Measurements from ENCODE around the gene BEX3.
"Not testable (repeated sequence)": the region's sequence is repeated elsewhere in the genome, so short reads cannot be mapped to it uniquely, and the experiment has no call there.

Gene BEX3

GRCh38 chrX:103382877-103383276 is 6.5 kb downstream of the BEX3 start:
- DNase-seq (ENCODE audit: low read depth), result no peak

GRCh38 chrX:103384672-103385071 is 8.3 kb downstream of the BEX3 start:
- no peak for DNase-seq (ENCODE audit: low read depth)

GRCh38 chrX:103385283-103385830 is 9.0 kb downstream of the BEX3 start:
- DNase-seq (ENCODE audit: low read depth), result not testable (repeated sequence)

GRCh38 chrX:103386332-103386731 is 10.0 kb downstream of the BEX3 start:
- DNase-seq (ENCODE audit: low read depth), result no peak

- no peak for DNase-seq (ENCODE audit: low read depth)
These were observed 17.1 kb downstream of the BEX3 start for GRCh38 chrX:103393487-103393886.

- DNase-seq (ENCODE audit: low read depth), result peak; percentile 73
These were observed 19.8 kb downstream of the BEX3 start for GRCh38 chrX:103396186-103396585.

- DNase-seq (ENCODE audit: low read depth), result no peak
These were observed 20.3 kb downstream of the BEX3 start for GRCh38 chrX:103396660-103397059.

GRCh38 chrX:103397707-103398106 is 21.4 kb downstream of the BEX3 start:
- no peak for DNase-seq (ENCODE audit: low read depth)

GRCh38 chrX:103398421-103398864 is 22.1 kb downstream of the BEX3 start:
- DNase-seq (ENCODE audit: low read depth), result peak; percentile 89

- DNase-seq (ENCODE audit: low read depth), result no peak
These were observed 23.4 kb downstream of the BEX3 start for GRCh38 chrX:103399744-103400143.

- DNase-seq (ENCODE audit: low read depth), result no peak
These were observed 24.6 kb downstream of the BEX3 start for GRCh38 chrX:103400931-103401330.

- peak; percentile 90 for DNase-seq (ENCODE audit: low read depth)
These were observed 28.1 kb downstream of the BEX3 start for GRCh38 chrX:103404231-103405008.

GRCh38 chrX:103405009-103405333 is 28.6 kb downstream of the BEX3 start:
- DNase-seq (ENCODE audit: low read depth), result no peak

- DNase-seq (ENCODE audit: low read depth), result no peak
These were observed 29.9 kb downstream of the BEX3 start for GRCh38 chrX:103406256-103406655.

- no peak for DNase-seq (ENCODE audit: low read depth)
These were observed 31.4 kb downstream of the BEX3 start for GRCh38 chrX:103407776-103408175.

- not testable (repeated sequence) for DNase-seq (ENCODE audit: low read depth)
These were observed 35.4 kb downstream of the BEX3 start for GRCh38 chrX:103411721-103412120.

GRCh38 chrX:103413705-103414387 is 37.5 kb downstream of the BEX3 start:
- DNase-seq (ENCODE audit: low read depth), result no peak

- DNase-seq (ENCODE audit: low read depth), result no peak
These were observed 38.2 kb downstream of the BEX3 start for GRCh38 chrX:103414561-103414960.

- no peak for DNase-seq (ENCODE audit: low read depth)
These were observed 38.7 kb downstream of the BEX3 start for GRCh38 chrX:103415068-103415467.

- no peak for DNase-seq (ENCODE audit: low read depth)
These were observed 39.2 kb downstream of the BEX3 start for GRCh38 chrX:103415528-103415927.

- DNase-seq (ENCODE audit: low read depth), result no peak
These were observed 41.0 kb downstream of the BEX3 start for GRCh38 chrX:103417370-103417769.

GRCh38 chrX:103417933-103418332 is 41.6 kb downstream of the BEX3 start:
- no peak for DNase-seq (ENCODE audit: low read depth)

GRCh38 chrX:103418811-103419340 is 42.5 kb downstream of the BEX3 start:
- no peak for DNase-seq (ENCODE audit: low read depth)

Measured in ELR (cell line).